ENCODE measurements around the gene RFTN1. TPM values are rescaled to one million over a fixed set of nuclear protein-coding genes. Genes with fewer than 3 reads are reported as not detected.

RFTN1 gene
- total RNA-seq, 1 donor, result 73.0 TPM

DNA sequence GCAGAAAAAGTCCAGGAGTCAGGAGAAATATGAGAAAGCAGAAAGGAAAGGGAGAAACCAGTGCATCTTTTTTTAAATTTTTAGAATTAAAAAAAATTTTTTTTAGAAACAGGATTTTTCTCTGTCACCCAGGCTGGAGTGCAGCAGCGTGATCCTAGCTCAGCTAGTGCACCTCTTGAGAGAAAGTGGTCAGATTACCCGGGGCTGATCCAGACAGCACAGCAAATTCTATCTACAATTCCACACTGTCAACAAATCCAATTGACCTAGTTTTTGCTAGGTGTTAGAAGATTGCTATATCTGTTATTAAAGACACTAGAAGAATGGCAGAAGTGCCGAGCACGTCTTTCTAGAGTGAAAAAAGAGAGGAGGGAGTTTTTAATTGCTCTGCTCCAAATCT, 117.3 kb downstream of the RFTN1 start:
- TF ChIP-seq, protein P1, sequence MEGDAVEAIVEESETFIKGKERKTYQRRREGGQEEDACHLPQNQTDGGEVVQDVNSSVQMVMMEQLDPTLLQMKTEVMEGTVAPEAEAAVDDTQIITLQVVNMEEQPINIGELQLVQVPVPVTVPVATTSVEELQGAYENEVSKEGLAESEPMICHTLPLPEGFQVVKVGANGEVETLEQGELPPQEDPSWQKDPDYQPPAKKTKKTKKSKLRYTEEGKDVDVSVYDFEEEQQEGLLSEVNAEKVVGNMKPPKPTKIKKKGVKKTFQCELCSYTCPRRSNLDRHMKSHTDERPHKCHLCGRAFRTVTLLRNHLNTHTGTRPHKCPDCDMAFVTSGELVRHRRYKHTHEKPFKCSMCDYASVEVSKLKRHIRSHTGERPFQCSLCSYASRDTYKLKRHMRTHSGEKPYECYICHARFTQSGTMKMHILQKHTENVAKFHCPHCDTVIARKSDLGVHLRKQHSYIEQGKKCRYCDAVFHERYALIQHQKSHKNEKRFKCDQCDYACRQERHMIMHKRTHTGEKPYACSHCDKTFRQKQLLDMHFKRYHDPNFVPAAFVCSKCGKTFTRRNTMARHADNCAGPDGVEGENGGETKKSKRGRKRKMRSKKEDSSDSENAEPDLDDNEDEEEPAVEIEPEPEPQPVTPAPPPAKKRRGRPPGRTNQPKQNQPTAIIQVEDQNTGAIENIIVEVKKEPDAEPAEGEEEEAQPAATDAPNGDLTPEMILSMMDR (IDR thresholded peaks at IDR 0.05; ENCODE audit: insufficient read depth, low read depth, low read length), result no peak
- no peak for DNase-seq (ENCODE audit: low read depth)
- H3K4me3 ChIP-seq (ENCODE audit: low read depth, low read length), result no peak overlapping the region

DNA sequence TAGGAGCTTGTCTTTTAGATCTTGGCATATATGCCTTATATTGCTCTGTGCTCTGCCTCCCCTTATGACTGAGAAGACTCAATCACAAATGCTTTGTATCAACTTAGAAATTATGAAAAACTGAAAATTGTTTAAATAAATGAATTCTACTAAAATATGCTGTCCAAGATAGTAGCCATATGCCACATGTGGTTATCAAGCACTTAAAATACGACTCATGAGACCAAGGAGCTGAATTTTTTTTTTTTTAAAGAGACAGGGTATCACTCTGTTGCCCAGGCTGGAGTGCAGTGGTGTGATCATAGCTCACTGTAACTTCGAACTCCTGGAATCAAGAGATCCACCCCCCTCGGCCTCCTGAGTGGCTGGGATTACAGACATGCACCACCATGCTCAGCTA, 118.3 kb downstream of the RFTN1 start:
- no peak overlapping the region for H3K4me3 ChIP-seq (ENCODE audit: low read depth, low read length)
- no peak for DNase-seq (ENCODE audit: low read depth)
- TF ChIP-seq, protein P1 (IDR thresholded peaks at IDR 0.05; ENCODE audit: insufficient read depth, low read depth, low read length), result no peak

DNA sequence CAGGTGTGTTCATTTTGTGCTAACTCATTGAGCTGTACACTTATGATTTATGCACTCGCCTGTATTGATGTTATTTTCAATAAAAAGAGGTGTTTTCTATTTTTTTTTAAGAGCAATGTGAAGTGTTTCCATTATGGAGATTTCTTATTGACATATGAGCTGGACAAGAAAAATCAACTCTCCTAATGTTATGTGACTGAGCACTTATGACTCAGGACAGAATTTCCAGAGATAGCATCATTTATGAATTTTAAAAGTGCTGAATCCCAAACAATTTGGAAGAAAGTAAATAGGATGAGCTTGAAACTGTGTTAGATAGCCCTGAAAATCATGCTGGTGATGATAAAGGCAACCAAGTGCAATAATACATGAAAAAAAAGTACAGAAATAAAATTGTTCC, 118.9 kb downstream of the RFTN1 start:
- H3K4me3 ChIP-seq (ENCODE audit: low read depth, low read length), result no peak overlapping the region
- DNase-seq (ENCODE audit: low read depth), result no peak
- TF ChIP-seq, protein P1 (IDR thresholded peaks at IDR 0.05; ENCODE audit: insufficient read depth, low read depth, low read length), result no peak

DNA sequence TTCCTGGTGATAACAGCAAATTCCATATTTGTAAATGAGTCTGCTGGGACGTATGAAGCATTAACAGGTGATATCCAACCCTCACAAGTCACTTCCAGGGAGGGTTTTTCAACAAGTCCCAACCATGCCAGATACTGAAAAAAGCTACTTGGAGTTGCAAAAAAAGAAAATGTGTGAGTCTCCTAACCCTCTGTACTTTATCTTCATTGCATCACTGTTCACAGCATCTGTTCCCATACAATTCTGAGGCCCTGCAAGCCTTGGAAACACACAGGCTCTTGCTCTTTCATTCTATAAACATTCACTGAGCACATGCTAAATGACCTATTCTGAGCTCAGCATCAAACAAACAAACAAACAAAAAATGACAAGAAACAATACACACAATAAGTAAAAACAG, 120.8 kb downstream of the RFTN1 start:
- peak; percentile 95 for DNase-seq (ENCODE audit: low read depth)
- TF ChIP-seq, protein P1 (IDR thresholded peaks at IDR 0.05; ENCODE audit: insufficient read depth, low read depth, low read length), result no peak
- H3K4me3 ChIP-seq (ENCODE audit: low read depth, low read length), result no peak overlapping the region

DNA sequence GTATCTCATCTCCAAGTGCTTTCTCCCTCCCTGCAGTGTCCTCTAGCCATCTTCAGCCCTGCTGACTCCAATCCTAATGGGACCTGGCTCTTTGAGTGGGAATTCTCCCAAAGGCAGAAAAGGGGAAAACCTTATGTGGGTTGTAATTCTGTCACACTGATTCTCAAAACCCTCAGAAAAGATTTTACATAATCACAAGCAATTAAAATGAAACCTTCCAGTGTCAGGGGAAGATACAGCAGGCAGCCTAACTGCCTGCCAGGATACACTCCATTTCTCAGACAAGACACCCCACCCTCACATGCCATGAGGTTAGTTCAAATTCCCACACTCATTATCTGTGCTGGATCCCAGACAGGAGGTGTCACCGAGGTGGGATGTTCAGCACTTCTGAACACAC, 121.4 kb downstream of the RFTN1 start:
- DNase-seq (ENCODE audit: low read depth), result peak; percentile 93
- no peak overlapping the region for H3K4me3 ChIP-seq (ENCODE audit: low read depth, low read length)
- TF ChIP-seq, protein P1 (IDR thresholded peaks at IDR 0.05; ENCODE audit: insufficient read depth, low read depth, low read length), result no peak

DNA sequence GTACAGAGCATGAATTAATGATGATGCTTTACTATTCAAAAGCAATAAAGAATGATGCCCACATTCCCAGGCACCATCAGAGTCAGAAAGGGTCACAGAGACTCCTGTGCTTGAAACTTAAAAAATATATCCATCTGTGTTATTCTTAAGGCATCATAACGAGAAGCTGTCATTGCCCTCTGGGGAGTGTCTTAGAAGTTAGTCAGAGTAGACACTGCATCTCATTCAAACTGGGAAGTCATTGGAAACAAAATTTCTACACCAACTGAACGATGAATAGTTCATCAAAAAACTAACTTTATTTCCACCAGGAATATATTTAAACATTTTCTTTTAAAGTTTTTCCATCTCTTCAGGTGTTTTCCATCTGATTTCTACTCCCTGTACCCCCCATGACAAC, 122.9 kb downstream of the RFTN1 start:
- no peak overlapping the region for H3K4me3 ChIP-seq (ENCODE audit: low read depth, low read length)
- TF ChIP-seq, protein P1 (IDR thresholded peaks at IDR 0.05; ENCODE audit: insufficient read depth, low read depth, low read length), result no peak
- DNase-seq (ENCODE audit: low read depth), result peak; percentile 35

DNA sequence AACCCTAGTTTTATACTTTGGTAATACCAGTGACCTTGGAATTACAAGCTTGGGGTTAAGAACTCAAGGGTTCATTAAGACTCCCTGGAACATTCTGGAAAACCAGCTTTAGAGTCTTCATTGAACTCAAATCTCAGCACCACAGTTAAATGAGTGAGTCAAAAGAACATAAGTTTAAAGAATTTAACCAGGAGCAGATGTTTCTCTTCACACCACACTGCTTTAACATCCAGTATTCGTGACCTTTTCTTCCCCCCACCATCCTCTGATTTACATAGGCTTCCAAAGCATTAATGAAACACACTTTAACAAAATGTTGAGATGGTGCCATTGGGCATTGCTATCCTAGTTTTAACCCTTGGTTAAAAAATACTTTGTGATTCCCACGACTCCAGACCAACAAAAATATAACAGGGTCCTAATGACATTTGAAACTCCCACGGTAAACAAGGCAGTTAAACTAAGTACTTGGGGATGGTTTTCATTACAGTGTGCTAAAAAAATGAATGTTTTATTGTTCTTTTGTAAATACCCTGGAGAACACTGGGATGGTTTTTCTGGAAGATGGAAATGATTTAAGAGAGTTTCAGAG, 124.6 kb downstream of the RFTN1 start:
- TF ChIP-seq, protein P1 (IDR thresholded peaks at IDR 0.05; ENCODE audit: insufficient read depth, low read depth, low read length), result no peak
- no peak overlapping the region for H3K4me3 ChIP-seq (ENCODE audit: low read depth, low read length)
- DNase-seq (ENCODE audit: low read depth), result peak; percentile 96
